MM.1S (cell line): ENCODE results near the gene REXO4.

Source experiments
- DNase-seq: peaks from one replicate; pipeline ENCODE4 v3.0.0-alpha.2; 2015
- H2AFZ ChIP-seq: fragments of 300-600 bp; sonication (generic); 2 replicates; pipeline ENCODE4 v1.6.0; 2016; ENCODE audit warnings: antibody characterized with exemption, low read length
- H3F3A ChIP-seq: fragments of 300-600 bp; sonication (generic); 2 replicates; pipeline ENCODE4 v1.6.1; 2016; ENCODE audit warnings: mild to moderate bottlenecking, antibody characterized with exemption, low read length, moderate library complexity, mixed read lengths; ENCODE audit not compliant: insufficient read depth
- H3K27ac ChIP-seq: fragments of 300-600 bp; sonication (generic); 2 replicates; pipeline ENCODE4 v1.5.1; 2016; ENCODE audit warnings: mild to moderate bottlenecking, low read length
- H3K27me3 ChIP-seq: fragments of 300-600 bp; sonication (generic); replicated peaks from 2 replicates; pipeline ENCODE4 v1.6.0; 2016; ENCODE audit warnings: low read length; ENCODE audit not compliant: insufficient read depth
- H3K36me3 ChIP-seq: fragments of 300-600 bp; sonication (generic); replicated peaks from 2 replicates; pipeline ENCODE4 v1.6.1; 2016; ENCODE audit warnings: mild to moderate bottlenecking, low read length, mixed read lengths; ENCODE audit not compliant: insufficient read depth
- H3K4me1 ChIP-seq: fragments of 300-600 bp; sonication (generic); 2 replicates; pipeline ENCODE4 v1.6.1; 2016; ENCODE audit warnings: low read length, mixed read lengths
- H3K4me2 ChIP-seq: fragments of 300-600 bp; sonication (generic); 2 replicates; pipeline ENCODE4 v1.6.0; 2016; ENCODE audit warnings: low read depth, low read length
- H3K4me3 ChIP-seq: fragments of 300-600 bp; sonication (generic); 2 replicates; pipeline ENCODE4 v1.5.1; 2016; ENCODE audit warnings: low read length, mixed read lengths
- H3K79me2 ChIP-seq: fragments of 300-600 bp; sonication (generic); 2 replicates; pipeline ENCODE4 v1.6.1; 2016; ENCODE audit warnings: mixed run types, low read length, mixed read lengths
- H3K9ac ChIP-seq: fragments of 300-600 bp; sonication (generic); 2 replicates; pipeline ENCODE4 v1.6.1; 2016; ENCODE audit warnings: low read length, mixed read lengths
- H3K9me2 ChIP-seq: fragments of 300-600 bp; sonication (generic); replicated peaks from 2 replicates; pipeline ENCODE4 v1.6.1; 2016; ENCODE audit warnings: mild to moderate bottlenecking, low read length, mixed read lengths; ENCODE audit not compliant: insufficient read depth
- H3K9me3 ChIP-seq: fragments of 300-600 bp; sonication (generic); replicated peaks from 2 replicates; pipeline ENCODE4 v1.6.1; 2016; ENCODE audit warnings: mild to moderate bottlenecking, low read length, mixed read lengths; ENCODE audit not compliant: insufficient read depth
- H4K20me1 ChIP-seq: fragments of 300-600 bp; sonication (generic); 2 replicates; pipeline ENCODE4 v1.6.1; 2016; ENCODE audit warnings: mild to moderate bottlenecking, low read length, moderate library complexity, mixed read lengths; ENCODE audit not compliant: insufficient read depth
- CTCF ChIP-seq: fragments of 300-600 bp; sonication (generic); IDR thresholded peaks from 2 replicates; pipeline ENCODE4 v1.5.1; 2016; ENCODE audit warnings: antibody characterized with exemption, low read length, mixed read lengths
- EZH2 ChIP-seq: fragments of 300-600 bp; sonication (generic); optimal IDR thresholded peaks from 2 replicates; pipeline ENCODE3; 2017; ENCODE audit warnings: low read depth, mild to moderate bottlenecking, antibody characterized with exemption, low read length, mixed read lengths
- EZH2phosphoT487 ChIP-seq: fragments of 300-600 bp; sonication (generic); IDR thresholded peaks from 2 replicates; pipeline ENCODE4 v1.6.1; 2018; ENCODE audit warnings: antibody characterized with exemption, low read length

The REXO4 gene

DNA sequence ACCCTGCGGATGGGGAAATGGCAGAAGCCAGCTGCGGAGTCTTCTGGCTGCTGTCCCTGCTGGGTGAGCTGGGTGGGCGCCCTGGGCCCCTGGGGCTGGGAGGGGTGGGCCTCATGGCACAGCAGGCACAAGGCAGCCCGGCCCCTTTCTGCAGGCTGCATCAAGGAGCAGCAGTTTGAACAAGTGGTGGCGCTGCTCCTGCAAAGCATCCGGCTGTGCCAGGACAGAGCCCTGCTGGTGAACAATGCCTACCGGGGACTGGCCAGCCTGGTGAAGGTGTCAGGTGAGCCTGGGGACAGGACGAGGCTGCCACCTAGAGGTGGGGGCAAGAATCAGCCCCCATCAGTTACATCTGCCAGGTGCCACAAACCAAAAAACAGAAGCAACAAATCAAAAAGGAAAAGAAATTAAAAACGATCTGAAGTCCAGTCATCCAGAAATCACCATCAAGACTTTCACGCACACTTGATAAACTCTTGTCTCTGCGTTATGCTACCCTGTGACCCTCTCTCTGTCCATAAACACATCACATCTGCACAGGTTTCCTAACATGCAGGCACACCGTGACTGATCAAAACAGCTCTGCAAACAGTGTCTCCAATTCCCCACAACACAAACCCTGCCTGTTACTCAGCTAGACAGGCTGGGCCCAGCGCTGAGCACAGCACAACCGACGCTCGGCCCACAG, 13.9 kb downstream of the REXO4 start:
- H3K27me3 ChIP-seq = 0 out of 2 replicates have a peak, but pooled peaks cover 4% of the 10 kb centered on the region
- H3K4me1 ChIP-seq = no peaks in the 10 kb centered on the region
- no peaks in the 10 kb centered on the region for H3K9me2 ChIP-seq
- H3F3A ChIP-seq = no peaks in the 10 kb centered on the region
- no peaks in the 10 kb centered on the region for H4K20me1 ChIP-seq
- TF ChIP-seq EZH2 (no peak), EZH2phosphoT487 (no peak), CTCF (peak; percentile 63)
- no peak overlapping the region for H3K4me3 ChIP-seq
- H3K9me3 ChIP-seq = no peaks in the 10 kb centered on the region
- no peak overlapping the region for H3K27ac ChIP-seq
- no peaks in the 10 kb centered on the region for H3K79me2 ChIP-seq
- no peak overlapping the region for H3K4me2 ChIP-seq
- DNase-seq = no peak
- no peaks in the 10 kb centered on the region for H3K36me3 ChIP-seq
- no peak overlapping the region for H2AFZ ChIP-seq
- H3K9ac ChIP-seq = no peak overlapping the region

DNA sequence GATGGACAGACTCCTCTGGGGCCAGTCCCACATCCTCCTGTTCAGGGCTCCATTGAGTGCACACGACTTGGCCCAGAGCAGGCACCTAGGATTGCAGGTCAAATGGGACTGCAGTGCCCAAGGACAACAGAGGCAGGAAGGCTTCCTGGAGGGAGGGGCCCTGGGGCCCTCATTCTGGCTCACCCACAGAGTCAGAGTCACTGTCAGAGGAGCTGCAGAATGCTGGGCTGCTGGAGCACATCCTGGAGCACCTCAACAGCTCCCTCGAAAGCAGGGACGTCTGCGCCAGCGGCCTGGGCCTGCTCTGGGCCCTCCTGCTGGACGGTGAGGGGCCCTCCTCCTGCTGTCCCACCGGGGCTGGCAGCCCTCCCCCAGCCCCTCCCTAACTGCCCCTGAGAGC, 15.1 kb downstream of the REXO4 start:
- H4K20me1 ChIP-seq = no peaks in the 10 kb centered on the region
- no peak overlapping the region for H3K4me3 ChIP-seq
- no peaks in the 10 kb centered on the region for H3F3A ChIP-seq
- H3K9me2 ChIP-seq = no peaks in the 10 kb centered on the region
- H3K4me2 ChIP-seq = no peak overlapping the region
- TF ChIP-seq EZH2phosphoT487 = no peak
- TF ChIP-seq CTCF = no peak
- no peak for TF ChIP-seq EZH2
- no peaks in the 10 kb centered on the region for H3K79me2 ChIP-seq
- no peaks in the 10 kb centered on the region for H3K9me3 ChIP-seq
- no peak overlapping the region for H3K27ac ChIP-seq
- no peak overlapping the region for H3K9ac ChIP-seq
- no peak for DNase-seq
- peaks cover 10% of the 10 kb centered on the region for H3K27me3 ChIP-seq
- no peaks in the 10 kb centered on the region for H3K36me3 ChIP-seq
- H3K4me1 ChIP-seq = no peaks in the 10 kb centered on the region
- H2AFZ ChIP-seq = no peak overlapping the region

GRCh38 chr9:133401588-133401987, 16.2 kb downstream of the REXO4 start:
- H3K36me3 ChIP-seq = no peaks in the 10 kb centered on the region
- H3K79me2 ChIP-seq = no peaks in the 10 kb centered on the region
- H3K4me3 ChIP-seq = no peak overlapping the region
- H3K27ac ChIP-seq = no peak overlapping the region
- H2AFZ ChIP-seq = no peak overlapping the region
- no peaks in the 10 kb centered on the region for H4K20me1 ChIP-seq
- no peaks in the 10 kb centered on the region for H3K4me1 ChIP-seq
- peaks cover 21% of the 10 kb centered on the region for H3K27me3 ChIP-seq
- no peak for DNase-seq
- no peak overlapping the region for H3K4me2 ChIP-seq
- TF ChIP-seq CTCF (no peak), EZH2phosphoT487 (no peak), EZH2 (no peak)
- no peaks in the 10 kb centered on the region for H3K9me3 ChIP-seq
- H3K9me2 ChIP-seq = no peaks in the 10 kb centered on the region
- H3K9ac ChIP-seq = no peak overlapping the region
- no peaks in the 10 kb centered on the region for H3F3A ChIP-seq
